Mesenteric fat pad (tissue), 1 donor: ENCODE measurements around the gene EVI5L. TPM values are rescaled to one million over a fixed set of nuclear protein-coding genes. Genes with fewer than 3 reads are reported as not detected.
"Not testable (repeated sequence)": the region's sequence is repeated elsewhere in the genome, so short reads cannot be mapped to it uniquely, and the experiment has no call there.

ENCODE experiments used
- DNase-seq: peaks from one replicate; pipeline ENCODE4 v3.0.0-alpha.2; 2020; ENCODE audit warnings: low spot score
- total RNA-seq: library from RNA; stranded (reverse); fragmentation: NEBNext Ultra II Directional; extraction: Animal tissue kit (Norgen Biotek cat#: 25700); gene quantifications from one replicate; pipeline ENCODE4 v1.2.1, GENCODE V29; 2021
- donor health status: DM: yes; HTN: yes; CAD: no.

The EVI5L gene
- total RNA-seq, 1 donor from 2014 or later, result 15.4 TPM

GRCh38 chr19:7871437-7872305 lies 41.7 kb downstream of the EVI5L start:
- no peak for DNase-seq

DNA sequence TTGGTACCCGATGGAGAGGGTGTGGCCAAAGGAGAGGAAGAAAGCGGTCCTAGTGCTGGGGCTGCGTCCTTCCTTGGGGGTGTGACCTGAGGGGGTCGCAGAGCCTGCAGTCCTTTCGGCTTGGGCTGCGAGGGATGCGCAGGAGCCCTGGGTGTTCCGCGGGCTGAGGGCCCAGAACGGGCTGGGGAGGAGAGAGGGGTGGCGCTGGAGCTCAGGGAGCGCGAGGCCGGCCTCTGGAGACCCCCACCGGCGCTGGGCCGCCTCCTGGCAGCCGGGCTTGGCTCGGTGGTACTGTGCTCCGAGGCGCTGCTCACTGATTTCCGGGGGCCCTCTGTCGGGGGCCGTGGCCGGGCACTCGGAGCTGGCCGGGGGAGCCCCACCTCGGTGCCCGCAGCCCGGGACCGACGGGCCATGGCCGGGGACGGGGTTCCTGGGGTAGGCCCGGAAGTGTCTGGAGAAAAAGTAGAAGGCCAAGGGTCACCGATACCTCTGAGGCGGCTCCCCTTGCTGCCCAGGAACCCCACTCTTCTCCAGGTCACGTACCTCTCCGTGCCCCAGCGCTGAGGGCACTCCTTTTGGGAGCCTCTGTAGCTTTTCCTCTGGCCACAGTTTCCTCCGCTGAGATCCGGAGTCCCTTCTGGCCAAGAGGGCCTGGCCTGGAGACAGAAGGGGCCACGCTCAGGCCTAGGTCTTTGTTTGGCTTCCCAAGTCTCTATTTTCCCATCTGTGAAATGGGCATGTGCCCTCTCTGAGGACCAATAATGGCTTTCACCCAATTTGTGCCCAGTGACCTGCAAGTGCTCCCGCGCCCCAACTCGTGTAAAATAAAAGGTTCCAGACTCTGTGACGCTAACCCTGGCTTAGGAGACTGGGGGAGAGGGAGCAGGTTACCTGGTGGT lies 42.5 kb downstream of the EVI5L start:
- no peak for DNase-seq

DNA sequence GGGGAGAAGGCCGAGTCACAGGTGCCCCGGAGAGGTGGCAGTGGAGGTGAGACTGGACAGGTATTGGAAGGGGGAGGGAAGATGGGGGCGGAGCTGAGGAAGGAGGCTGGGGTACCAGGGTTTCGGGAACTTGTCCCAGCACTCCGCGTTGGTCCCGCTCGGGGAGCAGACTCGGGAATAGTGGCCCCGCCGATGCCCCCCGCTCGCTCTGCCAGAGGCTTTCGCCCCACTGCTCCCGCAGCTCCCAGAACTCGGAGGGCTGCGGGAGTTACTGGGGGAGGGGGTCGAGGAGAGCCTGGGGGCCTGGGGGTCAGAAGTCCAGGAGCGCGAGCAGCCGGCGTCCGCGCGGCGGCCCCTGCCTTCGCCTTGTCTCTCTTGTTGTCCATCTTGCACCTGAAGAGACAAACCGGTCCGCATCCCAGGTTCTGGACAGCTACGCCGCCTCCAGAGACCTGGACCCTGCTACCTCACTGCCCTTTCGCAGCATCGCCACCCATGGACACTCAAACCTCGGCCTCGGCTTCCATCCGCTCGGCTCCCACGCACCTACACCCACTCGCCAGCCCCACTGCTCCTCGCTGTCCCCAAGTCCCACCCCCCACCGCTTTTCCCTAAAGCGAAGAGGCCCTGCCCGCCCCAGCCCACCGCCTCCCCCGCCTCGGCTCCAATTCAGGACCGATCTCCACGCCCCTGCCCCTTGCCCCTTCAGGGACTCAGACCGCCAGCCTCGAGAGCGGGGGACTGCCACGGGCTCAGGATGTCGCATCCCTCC lies 43.5 kb downstream of the EVI5L start:
- no peak for DNase-seq

DNA sequence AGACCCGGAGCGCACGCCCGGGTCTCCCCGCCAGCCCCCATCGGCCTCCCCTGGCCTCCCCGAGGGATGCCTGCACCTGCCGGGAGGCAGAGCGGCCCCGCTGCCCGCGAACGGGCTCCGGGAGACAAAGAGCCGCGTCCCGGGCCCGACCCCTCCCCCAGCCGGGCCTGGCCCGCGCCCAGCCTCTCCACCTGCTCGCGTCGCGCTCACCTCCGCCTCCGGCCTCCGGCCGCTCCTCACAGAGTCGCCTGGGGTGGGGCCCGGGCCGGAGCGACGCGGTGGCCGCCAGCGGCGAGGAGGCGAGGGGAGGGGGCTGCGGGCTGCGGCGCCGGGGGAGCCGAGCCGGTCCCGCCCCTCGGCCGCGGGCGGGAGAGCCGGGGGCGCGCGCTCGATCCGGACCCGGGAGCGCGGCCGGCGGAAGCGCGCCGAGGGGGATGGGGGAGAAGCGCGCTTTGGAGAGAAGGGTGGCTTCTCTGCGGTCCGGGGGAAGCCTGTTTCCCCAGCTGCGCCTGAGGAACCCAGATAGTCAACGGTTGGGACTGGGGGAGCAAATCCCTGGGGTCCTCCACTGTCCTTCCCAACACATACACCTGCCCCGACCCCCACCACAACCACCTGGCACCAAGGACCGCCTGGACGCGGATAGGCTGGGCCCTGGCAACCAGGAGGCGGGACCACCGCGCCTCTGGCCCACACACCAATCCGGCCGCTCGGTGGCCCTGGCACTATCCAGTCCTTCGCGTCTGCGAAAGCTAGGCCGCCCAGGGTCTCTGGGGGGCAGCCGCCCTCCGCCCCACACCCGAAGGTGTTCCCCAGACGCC lies 44.3 kb downstream of the EVI5L start, which contains the start of gene PRR36:
Gene PRR36 (minus strand): TSS at position 315 of the 821 bp plus-strand sequence. CDS start 701 bp downstream, outside the sequence.
- DNase-seq, result no peak

DNA sequence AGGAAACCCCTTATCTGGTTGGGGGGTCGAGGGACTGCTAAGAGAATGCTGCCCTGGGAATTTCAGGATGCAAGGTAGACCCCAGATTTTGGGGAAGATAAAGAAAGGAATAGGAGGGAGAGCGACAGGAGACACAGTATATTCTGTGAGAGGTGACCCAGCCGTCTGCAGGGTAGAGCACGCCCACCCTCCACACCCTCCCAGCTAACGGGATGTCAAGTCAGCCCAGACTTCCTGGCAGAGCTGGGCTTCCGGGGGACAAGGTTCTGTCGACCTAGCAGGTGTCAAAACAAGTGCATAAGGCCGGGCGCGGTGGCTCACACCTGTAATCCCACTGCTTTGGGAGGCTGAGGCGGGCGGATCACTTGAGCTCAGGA lies 44.9 kb downstream of the EVI5L start:
- DNase-seq, result no peak

DNA sequence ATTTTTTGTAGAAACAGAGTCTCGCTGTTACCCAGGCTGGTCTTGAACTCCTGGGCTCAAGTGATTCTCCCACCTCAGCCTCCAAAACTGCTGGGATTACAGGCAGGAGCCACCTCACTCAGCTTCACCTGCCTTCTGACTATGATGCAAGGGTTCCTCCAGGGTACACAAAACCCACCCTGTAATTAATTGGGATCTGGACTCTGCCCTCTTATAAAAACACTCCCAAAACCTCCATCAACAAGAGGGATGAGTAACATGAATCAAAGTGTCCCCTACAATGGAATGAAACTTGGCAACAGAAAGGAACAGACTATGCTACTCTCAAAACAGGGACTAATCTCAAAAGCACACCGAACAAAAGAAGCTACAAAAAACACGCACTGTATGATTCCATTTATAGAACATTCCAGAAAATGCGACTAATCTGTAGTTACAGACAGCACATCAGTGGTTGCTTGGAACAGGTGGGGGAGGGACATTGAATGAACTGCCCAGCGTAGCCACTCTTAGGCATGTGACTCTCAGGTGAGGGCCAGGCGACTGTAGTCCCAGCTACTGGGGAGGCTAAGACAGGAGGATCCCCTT lies 47.3 kb downstream of the EVI5L start:
- no peak for DNase-seq

DNA sequence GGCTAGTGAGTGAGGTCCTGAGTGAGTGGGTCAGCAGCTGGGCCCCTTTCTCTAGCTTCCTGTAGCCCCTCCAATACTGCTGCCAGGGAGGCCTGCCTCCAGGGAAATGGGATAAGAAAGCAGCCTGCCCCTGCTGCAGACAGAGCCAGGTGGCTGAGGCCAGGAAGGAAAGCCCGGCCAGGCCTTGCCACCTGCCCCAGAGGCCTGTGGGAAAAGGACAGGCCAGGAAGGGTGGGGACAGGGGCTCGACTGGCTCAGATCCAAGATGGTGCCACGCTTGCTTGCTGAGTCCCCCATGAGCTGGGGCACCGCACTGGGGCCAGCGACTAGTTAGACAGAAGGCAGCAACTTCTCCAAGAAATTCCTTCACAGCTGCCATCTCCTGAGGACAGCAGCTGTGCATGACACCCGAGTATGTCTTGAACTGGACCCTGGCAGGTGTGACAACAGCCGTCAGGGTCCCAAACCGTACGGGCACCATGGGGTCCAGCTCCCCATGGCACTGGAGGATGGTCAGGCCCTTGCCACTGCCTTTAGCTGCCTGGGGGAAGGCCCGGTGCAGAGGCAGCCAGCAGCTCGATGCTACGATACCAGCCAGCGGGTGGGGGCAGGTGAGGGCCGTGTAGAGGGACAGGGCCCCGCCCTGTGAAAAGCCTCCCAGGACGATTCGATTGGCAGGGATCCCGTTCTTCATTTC lies 49.2 kb downstream of the EVI5L start:
- DNase-seq, result no peak

- no peak for DNase-seq
Measured at GRCh38 chr19:7879836-7880235, 49.8 kb downstream of the EVI5L start.

GRCh38 chr19:7881910-7882309 lies 51.9 kb downstream of the EVI5L start:
- no peak for DNase-seq

DNA sequence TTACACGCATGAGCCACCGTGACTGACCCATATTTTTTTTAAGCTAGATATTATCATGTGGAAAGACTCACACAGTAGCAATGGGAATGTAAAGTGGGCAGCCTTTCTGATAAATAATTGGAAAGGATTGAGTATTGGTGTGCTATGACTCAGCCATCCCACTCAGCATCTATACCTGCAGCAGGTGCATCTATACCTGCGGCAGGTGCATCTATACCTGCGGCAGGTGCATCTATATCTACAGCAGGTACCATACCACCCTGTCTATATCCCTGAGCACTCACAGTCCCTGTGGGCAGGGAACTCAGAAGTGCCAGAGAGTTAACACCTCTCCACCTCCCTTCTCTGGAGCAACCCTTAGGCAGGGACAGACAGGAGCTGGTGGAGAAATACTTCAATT lies 53.1 kb downstream of the EVI5L start:
- DNase-seq, result no peak

- no peak for DNase-seq
Measured at GRCh38 chr19:7883796-7884570, 54.0 kb downstream of the EVI5L start.

DNA sequence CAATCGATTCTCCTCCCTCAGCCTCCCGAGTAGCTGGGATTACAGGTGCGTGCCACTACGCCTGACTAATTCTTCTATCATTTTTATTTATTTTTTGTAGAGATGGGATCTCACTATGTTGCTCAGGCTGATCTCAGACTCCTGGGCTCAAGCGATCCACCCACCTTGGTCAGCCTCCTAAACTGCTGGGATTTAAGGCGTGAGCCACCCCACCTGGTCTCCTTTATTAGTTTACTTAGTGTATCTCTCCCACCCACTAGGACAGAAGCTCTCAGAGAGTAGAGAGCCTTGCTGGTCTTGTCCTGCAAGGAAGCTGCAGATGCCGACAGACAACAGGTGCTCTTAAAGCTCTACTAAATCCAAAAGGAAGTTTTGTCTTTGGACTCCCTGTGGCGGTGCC lies 55.8 kb downstream of the EVI5L start:
- DNase-seq, result no peak

- no peak for DNase-seq
Measured at GRCh38 chr19:7887408-7888144, 57.6 kb downstream of the EVI5L start.

DNA sequence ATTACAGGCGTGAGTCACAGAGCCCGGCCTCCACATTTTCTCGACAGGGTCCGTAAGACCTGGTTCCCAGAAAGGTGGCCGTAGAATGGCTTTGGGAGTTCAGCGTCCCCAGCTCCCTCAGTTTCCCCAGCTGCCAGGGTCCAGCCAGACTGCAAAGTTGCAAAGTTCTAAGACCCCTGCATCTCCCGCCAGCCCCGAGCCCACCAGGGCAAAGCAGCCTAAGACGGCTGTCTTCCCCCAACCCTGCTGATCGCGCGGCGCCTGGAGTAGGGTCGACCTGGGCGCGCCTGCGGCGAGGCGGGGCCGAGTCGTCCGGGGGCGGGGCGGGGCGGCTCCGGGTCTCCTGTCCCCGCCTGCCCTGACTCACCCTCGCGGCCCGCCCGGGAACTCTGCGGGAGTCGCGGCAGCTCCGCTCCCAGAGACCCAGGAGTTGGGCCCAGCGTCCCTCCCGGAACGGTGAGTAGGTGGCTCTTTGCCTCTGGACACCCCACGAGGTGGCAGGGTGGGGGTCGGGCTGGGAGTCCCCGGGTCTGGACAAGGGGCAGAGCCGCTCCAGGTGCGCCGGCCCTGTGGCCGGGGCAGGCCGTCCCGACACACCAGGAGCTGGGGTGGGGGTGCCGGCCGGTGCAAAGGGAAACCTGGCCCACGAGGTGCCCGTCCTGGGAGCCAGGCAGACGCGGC lies 58.3 kb downstream of the EVI5L start, which contains the start of gene LRRC8E:
Gene LRRC8E (plus strand): TSS at position 366 of the 681 bp plus-strand sequence. CDS start 7,094 bp downstream, outside the sequence.
- DNase-seq, result no peak

DNA sequence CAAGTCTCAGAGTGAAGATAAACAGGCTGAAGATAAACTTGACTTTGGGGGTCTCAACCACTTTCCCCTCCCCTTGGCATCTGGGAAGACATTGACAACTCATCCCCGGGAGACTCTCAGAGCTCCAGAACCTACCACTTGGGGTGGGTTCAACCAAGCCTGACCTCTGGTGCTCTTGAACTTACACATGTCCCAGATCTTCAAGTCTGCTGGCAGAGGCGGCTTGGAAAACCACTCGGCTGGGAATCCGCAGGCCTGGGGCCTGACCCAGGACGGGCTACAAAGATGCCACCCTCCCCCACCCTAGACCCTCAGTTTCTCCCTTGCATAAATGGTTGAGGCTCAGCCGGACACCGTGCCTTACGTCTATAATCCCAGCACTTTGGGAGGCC lies 58.8 kb downstream of the EVI5L start:
- DNase-seq, result no peak

DNA sequence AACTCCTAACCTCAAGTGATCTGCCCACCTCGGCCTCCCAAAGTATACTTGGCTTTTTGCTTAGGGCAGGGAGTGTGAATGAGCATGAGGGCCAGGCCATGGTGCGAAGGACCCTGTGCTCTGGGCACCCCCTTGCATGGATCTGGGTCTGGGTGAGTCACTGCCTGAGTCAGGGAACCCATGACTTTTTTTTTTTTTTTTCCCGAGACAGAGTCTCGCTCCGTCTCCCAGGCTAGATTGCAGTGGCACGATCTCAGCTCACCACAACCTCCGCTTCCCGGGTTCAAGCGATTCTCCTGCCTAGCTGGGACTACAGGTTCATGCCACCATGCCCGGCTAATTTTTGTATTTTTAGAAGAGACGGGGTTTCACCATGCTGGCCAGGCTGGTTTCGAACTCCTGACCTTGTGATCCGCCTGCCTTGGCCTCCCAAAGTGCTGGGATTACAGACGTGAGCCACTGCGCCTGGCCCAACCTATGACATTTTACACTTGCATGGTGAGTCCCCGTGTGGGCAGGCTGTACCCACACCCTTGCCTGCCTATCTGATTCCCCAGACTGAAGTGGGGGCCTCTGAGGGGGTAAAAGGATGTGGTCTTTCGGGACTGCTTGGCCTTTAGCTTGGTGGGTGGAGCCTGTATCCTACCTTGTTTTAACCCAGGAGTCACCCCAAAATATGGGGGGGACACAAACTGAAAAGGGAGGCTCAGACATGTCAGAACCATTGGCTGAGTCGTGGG lies 63.5 kb downstream of the EVI5L start:
- not testable (repeated sequence) for DNase-seq
